Heart left ventricle (tissue), 13 donors: ENCODE measurements around the gene SAT1.

ENCODE experiments used
- POLR2A ChIP-seq, 2 donors: fragments of 450-650 bp; IDR thresholded peaks; one replicate each; pipeline ENCODE4 v1.6.1; 2017; ENCODE audit warnings: antibody characterized with exemption in 2 of 2, mild to moderate bottlenecking in 2 of 2, moderate library complexity in 2 of 2
- TF ChIP-seq, protein P1 (sequence below), 12 donors: fragments of 200-600 bp; sonication (generic) in 4 of 12; IDR thresholded peaks; one replicate each; pipeline versions ENCODE4 v1.5.0 to v1.8.0; 2018 to 2022; ENCODE audit warnings: antibody characterized with exemption in 12 of 12, mild to moderate bottlenecking in 5 of 12
- donor health status: ischemic (EF 13 %, LVEDD 7.1; RV severe dilation, severe dysfunction).
- donor health status: DM: no; HTN: yes; CAD: no.
- donor health status: DM: no; HTN: no; CAD: no.
- donor health status: ischemic (EF 25% LVEDD 6.9; RV normal size, moderate dysfunction).
- donor health status: ischemic (EF 25% LVEDD 5.7; RV mildly dilated, moderate dysfunction).
- donor health status: ischemic (EF 35%, LVEDD 5.7; RV mildly dilated, moderate dysfunction).
- donor health status: nonischemic (EF 11% LVEDD 7.7; RV severe dilation, severe dysfunction).
- donor health status: DM: yes; HTN: yes; CAD: no.
- donor health status: PGD.
- donor health status: ischemic (EF 29% LVEDD 5.4; RV normal size, mild dysfunction).
- donor health status: nonischemic (EF 23%, LVEDD 6.1; RV moderate dilation, normal function).

GRCh38 chrX:23811108-23811651 lies 28.2 kb downstream of the SAT1 start:
- TF ChIP-seq, protein P1, sequence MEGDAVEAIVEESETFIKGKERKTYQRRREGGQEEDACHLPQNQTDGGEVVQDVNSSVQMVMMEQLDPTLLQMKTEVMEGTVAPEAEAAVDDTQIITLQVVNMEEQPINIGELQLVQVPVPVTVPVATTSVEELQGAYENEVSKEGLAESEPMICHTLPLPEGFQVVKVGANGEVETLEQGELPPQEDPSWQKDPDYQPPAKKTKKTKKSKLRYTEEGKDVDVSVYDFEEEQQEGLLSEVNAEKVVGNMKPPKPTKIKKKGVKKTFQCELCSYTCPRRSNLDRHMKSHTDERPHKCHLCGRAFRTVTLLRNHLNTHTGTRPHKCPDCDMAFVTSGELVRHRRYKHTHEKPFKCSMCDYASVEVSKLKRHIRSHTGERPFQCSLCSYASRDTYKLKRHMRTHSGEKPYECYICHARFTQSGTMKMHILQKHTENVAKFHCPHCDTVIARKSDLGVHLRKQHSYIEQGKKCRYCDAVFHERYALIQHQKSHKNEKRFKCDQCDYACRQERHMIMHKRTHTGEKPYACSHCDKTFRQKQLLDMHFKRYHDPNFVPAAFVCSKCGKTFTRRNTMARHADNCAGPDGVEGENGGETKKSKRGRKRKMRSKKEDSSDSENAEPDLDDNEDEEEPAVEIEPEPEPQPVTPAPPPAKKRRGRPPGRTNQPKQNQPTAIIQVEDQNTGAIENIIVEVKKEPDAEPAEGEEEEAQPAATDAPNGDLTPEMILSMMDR (IDR thresholded peaks at IDR 0.05) = no peak
- TF ChIP-seq POLR2A (IDR thresholded peaks at IDR 0.05) = no peak
